Right ventricle myocardium superior (tissue), 1 donor: ENCODE measurements around the gene CIDEA. TPM values are rescaled to one million over a fixed set of nuclear protein-coding genes. Genes with fewer than 3 reads are reported as not detected.

Experiments
- ATAC-seq: fragments of 200-7000 bp; cut with Tn5 transposase; one replicate; pipeline ENCODE4 v1.9.1; 2020; ENCODE audit warnings: mild to moderate bottlenecking; ENCODE audit not compliant: poor library complexity
- DNase-seq: peaks from one replicate; pipeline ENCODE4 v3.0.0-alpha.2; 2020
- intact Hi-C: fragments of 100-400 bp; cut with DNase I; formaldehyde crosslinking; loops from one replicate; pipeline ENCODE4 v1.11.2; 2022
- total RNA-seq: library from RNA; stranded (reverse); fragmentation: NEBNext Ultra II Directional; extraction: Animal tissue kit (Norgen Biotek cat#: 25700); gene quantifications from one replicate; pipeline ENCODE4 v1.2.1, GENCODE V29; 2021
- donor health status: DM: no; HTN: yes; CAD: no; lungs with severe emphysema.

CIDEA gene
- total RNA-seq, 1 donor from 2014 or later: 0.91 TPM

- intact Hi-C loops: no loop called here
- no peak for ATAC-seq
- DNase-seq: no peak
Measured at GRCh38 chr18:12257996-12258718, 4.0 kb downstream of the CIDEA start.

DNA sequence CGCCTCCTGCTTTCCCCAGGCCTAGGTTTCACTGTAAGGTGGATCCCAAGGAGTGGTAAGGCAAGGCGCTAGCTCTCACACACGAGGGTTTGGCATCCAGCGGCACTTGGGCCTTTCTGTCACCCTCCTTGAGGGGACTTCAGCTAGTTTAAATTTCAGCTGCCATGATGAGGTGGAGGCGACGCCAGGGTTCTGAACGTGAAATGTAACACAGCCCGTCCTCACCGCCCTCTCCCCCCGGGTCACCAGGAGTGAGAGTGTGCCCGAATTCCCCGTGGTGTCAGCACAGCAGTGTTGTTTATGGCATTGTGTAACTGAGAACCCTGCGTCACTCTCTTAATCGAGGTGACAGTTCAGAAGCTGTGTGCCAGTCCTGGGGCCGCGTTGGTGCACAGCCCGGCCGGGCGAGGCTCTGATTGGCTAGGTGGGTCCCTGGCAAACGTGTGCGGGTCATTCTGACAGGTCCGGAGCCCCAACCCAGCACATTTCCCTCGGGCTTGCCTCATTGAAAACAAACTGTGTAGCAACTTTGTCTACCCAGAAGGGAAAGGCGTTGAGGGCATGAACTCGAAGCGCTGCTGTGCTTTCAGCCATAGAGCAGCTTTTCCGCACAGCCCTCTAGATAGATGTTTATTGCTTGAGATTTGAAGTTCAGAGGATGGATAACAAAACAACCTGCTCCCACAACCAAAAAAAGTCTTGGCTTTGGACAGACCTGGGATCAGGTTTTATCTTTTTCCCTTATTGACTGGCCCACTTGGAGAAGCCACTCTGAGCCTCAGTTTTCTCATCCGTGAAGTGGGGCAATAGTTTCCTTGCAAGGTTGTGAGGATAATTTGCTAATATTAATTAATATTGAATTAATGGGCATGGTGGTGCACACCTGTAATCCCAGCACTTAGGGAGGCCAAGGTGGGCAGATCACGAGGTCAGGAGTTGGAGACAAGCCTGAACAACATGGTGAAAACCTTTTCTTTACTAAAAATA, 4.9 kb downstream of the CIDEA start:
- ATAC-seq: no peak
- intact Hi-C loops: no loop called here
- no peak for DNase-seq

- no peak for ATAC-seq
- DNase-seq: no peak
- intact Hi-C loops: no loop called here
Measured at GRCh38 chr18:12262748-12263147, 8.6 kb downstream of the CIDEA start.

- no peak for ATAC-seq
- intact Hi-C loops: no loop called here
- no peak for DNase-seq
Measured at GRCh38 chr18:12264864-12265263, 10.7 kb downstream of the CIDEA start.

GRCh38 chr18:12271376-12272235, 17.4 kb downstream of the CIDEA start:
- intact Hi-C loops: no loop called here
- ATAC-seq (peak; percentile 92), DNase-seq (peak; percentile 78)

DNA sequence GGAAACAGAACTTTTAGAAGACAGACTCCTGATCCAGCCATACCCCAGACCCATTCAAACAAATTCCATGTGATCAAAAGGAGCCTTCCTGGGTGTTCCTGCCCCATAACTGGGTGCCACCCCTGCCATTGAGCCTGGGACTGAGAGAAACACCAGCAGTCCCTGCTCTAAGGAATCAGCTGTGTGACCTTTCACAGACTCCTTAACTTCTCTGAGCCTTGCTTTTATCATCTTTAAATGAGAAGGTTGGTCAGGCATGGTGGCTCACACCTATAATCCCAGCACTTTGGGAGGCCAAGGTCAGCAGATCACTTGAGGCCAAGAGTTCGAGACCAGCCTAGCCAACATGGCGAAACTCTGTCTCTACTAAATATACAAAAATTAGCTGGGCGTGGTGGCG, 20.6 kb downstream of the CIDEA start:
- no peak for ATAC-seq
- intact Hi-C loops: no loop called here

GRCh38 chr18:12276736-12277554, 22.8 kb downstream of the CIDEA start:
- ATAC-seq: no peak
- intact Hi-C loops: no loop called here
- DNase-seq: no peak

More for the DNA sequence above, 20.6 kb downstream of the CIDEA start:
- DNase-seq: no peak

DNA sequence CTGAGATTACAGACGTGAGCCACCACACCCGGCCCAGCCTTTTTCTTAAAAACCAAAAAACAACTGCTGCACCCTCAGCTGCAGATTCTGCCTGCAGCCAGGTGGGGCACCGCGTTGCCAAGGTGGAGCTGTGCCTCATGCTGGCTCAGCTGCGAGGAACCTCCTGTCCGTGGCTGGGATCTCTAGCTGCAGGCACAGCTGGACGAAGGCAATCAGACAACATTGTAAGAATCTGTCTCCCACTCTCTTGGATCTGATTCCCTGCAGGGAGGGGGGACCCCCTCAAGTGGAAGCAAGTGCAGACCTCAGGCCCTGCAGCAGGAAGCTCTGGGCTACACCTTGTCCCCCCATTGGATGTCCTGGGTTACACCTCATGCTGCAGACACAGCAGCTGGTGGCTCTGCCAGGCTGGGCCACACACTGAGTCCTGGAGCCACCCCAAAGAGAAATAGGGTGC, 24.1 kb downstream of the CIDEA start:
- DNase-seq: no peak
- intact Hi-C loops: no loop called here
- peak; percentile 14 for ATAC-seq

DNA sequence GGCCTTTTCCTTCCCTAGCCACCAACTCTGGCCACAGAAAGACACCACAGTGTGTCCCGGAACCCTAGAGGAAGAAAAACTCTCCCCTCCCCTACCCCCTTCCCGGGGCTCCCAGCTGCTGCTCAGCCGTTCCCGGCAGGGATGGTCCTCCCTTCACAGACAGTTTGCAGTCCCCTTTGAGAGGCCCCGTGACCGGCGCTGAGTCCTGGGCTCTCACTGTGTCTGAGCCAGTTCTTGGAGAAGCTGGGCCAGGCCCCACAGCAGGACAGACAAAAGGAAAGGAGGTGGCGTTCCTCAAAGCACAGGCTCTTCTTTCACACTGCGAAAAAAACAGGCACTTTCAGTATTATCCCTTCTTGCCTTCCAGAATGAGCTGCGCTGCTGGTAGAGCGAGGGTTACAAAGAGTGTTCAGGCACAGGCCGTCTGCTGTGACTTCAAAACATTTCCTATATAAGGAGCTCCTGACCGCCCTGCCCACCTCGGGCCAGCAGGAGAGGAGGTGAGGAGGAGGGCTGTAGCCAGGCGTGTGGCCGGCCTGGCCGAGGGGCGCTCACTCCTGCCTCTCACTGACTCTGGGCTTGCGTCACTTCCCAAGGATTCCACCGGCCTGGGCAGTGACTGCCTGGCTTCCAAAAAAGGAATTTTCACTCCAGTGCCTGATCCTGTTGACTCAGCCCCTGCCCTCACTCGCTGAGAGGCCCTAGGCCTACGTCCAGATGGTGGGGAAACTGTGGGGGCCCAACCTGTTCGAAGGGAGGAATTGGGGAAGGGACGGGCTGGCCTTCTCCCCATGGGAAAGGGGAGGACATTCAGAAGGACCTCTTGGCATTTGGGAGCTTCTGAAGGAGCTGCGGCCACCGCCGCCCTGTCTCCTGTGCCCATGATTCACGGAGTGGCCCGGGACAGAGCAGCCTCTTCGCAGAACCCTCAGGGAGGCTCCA, 24.9 kb downstream of the CIDEA start:
- intact Hi-C loops: no loop called here
- ATAC-seq (peak; percentile 94), DNase-seq (peak; percentile 91)

DNA sequence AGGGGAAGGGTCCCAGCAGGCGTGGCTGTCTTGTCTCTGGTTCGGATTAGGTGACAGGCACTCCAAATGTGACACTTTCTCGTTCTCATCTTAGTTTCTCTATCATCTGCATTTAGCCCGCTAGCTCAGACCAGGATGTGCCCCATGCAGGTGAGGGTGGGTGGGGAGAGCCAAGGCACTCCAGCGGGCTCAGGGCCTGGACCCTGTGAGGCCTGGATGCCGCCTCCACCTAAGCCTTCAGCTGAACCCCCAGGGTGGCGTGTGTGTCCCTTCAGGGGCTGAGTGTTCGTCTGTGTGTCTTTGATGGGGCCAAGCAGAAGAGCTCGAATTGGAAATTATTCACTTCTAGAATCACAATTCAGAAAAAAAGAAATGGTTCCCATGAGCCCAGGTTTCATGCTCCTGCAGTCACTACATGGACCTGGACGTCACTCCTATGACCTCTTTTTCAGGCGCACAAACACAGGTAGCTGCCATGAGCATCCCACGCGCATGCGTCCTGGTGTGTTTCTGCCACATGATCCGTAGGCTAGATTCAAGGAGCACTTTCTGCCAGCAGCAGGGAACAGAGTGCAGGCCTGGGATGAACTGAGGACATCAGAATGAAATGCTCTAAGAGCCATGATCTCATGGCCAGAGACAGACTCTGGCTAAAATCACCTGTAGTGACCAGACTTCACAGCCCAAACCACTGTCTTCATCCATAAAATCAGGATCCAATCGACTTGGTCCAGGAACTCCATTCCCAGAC, 25.8 kb downstream of the CIDEA start:
- intact Hi-C loops: loop anchor here (5.0 kb wide), 1 partner anchor 37 kb away; no protein-coding TSS in a partner anchor
- ATAC-seq (peak; percentile 42), DNase-seq (peak; percentile 66)

DNA sequence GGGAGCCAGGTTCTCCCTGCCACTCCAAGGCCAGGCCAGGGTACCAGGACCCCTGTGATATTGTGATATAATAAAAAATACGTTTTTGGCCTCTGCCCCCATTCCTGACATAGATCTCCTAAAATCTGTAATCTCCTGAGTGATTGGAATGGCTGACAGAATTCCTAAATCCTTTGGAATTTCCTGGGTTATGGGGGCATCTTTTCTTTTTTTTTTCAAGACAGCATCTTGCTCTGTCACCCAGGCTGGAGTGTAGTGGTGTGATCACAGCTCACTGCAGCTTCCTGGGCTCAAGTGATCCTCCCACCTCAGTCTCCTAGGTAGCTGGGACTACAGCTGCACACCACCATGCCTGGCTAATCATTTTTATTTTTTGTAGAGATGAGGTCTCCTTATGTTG, 27.7 kb downstream of the CIDEA start:
- ATAC-seq (no peak), DNase-seq (no peak)
- intact Hi-C loops: loop anchor here (5.0 kb wide), 1 partner anchor 35 kb away; no protein-coding TSS in a partner anchor

DNA sequence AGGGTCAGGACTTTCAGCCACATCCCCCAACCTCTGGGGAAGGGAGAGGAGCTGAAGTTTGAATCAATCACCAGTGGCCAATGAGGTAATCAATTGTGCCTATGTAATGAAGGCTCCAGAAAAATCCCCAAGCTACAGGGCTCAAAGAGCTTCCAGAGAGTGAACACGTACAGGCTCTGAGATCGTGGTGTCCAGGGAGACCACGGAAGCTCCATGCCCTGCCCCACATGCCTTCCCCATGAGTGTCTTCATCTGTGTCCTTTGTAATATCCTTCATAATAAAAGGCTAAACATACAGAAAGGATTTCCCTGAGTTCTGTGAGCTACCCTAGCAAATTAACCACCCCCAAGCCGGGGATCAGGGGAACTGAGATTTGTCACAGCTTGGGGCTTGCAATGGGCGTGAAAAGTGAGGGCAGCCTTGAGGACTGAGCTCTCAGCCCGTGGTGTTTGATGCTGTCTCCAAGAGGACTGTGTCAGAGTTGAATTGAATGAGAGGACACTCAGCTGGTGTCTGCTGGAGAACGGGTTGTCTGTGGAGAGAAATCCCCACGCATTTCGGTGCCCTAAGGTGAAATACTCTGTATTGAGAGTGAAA, 28.4 kb downstream of the CIDEA start:
- intact Hi-C loops: loop anchor here (5.0 kb wide), 1 partner anchor 35 kb away; no protein-coding TSS in a partner anchor

GRCh38 chr18:12283256-12283655, 29.1 kb downstream of the CIDEA start:
- intact Hi-C loops: loop anchor here (5.0 kb wide), 1 partner anchor 34 kb away; no protein-coding TSS in a partner anchor
- ATAC-seq: no peak
- DNase-seq: no peak

More for the DNA sequence above, 28.4 kb downstream of the CIDEA start:
- DNase-seq (no peak), ATAC-seq (no peak)

- no peak for ATAC-seq
- no peak for DNase-seq
- intact Hi-C loops: loop anchor here (5.0 kb wide), 1 partner anchor 34 kb away; no protein-coding TSS in a partner anchor
Measured at GRCh38 chr18:12283666-12284065, 29.5 kb downstream of the CIDEA start.

DNA sequence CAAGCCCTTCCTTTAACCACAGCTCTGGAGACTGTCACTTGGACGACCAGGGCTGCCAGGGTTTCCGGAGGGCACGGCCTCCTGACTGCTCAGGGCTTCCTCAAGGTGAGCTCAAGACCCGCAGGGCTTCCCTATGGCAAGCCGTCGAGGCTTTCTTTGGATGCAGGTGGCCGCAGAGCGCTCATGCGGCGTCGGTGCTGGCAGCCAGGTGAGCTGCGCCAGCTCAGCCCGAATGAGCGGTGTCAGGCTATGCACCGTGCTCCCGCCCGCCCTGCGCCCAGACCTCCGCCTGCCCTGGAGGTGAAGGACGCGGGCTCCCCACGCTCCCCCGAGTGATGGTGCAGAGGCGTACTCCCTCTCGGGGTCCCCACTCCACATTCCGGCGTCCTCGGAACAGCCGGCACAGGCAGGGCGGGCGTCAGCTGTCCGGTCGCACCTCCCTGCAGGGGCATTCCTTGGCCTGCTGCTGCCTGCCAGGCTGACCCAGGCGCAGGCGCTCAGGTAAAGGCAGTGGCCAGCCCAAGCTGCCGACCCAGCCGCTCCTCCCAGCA, 33.0 kb downstream of the CIDEA start:
- intact Hi-C loops: no loop called here
- ATAC-seq: peak; percentile 40
- no peak for DNase-seq
